Purkinje cell (primary cell): ENCODE measurements around the gene FNDC8. TPM values are rescaled to one million over a fixed set of nuclear protein-coding genes. Genes with fewer than 3 reads are reported as not detected.

Source experiments
- polyA plus RNA-seq: library from polyadenylated mRNA; unstranded; fragments of >200 nt; fragmentation: Nextera tagmentation; gene quantifications from 2 replicates; pipeline ENCODE4 v1.2.1, GENCODE V29; 2014

The FNDC8 gene
- polyA plus RNA-seq, result not detected in 2 replicates

DNA sequence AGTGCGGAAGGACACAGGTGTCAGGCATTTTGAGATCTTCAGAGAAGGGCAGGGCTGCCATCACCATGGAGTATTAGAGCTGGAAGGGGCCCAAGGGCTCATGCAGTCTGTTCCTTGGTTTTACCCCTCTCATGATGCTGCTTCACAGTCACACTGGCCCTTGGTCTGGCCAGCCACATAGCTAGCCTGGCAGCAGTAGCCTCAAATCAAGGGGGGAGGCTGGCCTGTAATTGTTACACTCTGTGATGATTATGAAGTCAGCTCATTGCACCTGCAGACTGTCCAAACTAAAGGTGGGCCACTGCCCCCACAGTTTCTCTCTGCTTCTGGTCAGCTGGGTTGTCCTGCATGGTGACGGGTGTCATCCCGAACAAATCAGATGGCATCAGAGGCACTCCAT is at the start of gene FNDC8:
FNDC8 (plus strand) TSS at position 301 of the 400 bp plus-strand sequence; CDS start at position 380, 79 bp downstream.

DNA sequence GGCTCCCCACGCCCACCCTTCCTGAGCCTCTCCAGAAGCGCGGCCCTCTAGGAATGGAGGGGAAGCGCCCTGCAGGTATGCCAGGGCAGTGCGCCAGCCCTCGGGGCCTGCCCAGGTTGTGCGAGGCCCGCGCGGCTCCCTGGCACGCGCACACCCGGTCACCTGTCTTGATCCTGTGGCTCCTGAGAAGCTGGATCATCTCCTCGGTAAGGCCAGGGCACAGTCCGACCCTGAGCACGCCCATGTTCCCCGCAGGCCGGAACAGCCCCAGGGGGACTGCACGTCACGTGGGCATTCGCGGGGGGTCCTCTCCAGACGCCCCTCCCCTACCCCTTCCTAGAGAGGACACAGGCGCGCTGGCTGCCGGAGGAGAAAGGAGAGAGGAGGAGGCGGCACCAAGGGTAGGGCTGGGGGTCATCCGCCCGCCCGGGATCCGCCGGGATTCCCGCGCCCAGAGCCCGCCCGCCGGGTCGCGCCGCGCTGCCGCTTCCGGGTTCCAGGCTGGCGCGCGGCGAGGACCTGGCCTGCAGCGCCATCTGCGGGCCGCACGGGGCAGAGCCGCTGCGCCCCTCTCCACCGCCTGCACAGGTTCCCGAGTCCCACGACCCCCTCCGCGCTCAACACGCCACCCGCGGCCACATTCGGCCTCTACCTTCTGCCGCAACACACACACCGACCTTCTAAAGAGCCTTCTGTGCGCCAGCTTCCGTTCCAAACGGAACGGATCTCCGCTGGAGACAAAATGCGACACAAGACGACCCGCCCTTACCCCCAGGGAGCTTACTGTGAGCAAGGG is 1.8 kb upstream of the FNDC8 start, which contains the start of gene RAD51D:
RAD51D (minus strand) TSS at position 491 of the 796 bp plus-strand sequence; CDS start at position 244, 247 bp downstream.

DNA sequence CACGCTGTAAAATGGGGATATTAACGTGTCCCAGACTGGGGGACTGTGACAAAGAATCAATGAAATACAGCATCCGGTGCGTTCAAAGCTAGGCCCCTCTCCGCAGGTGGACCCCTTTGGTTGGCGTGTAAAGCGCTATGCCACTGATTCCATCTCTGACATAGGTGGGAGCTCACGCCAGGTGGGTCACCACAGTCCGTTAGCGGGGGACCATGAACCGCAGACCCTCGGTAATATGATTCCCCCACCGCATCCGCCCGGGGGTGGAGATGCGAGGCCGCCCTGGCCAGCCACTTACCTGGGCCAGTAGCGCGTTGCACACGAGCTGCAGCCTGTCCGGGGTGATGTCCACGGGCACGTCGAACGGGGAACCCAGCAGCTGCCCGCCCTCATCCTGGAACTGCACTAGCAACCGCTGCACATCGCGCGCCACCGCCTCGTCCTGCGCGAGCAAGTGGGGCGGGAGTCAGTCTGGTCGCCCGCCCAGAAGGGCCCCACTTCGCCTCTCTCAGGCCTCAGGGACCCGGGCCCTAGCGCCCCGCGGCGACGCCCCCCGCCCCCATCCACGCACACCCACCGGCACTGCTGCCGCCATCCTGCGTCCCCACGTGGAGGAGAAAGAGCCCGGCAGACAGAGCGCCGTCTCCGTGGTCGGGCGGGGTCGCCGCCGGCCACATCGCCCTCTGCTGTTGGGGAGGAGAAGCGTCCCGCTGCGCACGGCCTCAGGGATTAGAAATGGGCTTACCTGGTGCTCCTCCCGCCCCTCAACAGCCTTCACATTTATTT is 20.5 kb downstream of the FNDC8 start, which contains the start of gene NLE1:
NLE1 (minus strand) TSS at position 623 of the 786 bp plus-strand sequence; CDS start at position 595, 28 bp downstream.

DNA sequence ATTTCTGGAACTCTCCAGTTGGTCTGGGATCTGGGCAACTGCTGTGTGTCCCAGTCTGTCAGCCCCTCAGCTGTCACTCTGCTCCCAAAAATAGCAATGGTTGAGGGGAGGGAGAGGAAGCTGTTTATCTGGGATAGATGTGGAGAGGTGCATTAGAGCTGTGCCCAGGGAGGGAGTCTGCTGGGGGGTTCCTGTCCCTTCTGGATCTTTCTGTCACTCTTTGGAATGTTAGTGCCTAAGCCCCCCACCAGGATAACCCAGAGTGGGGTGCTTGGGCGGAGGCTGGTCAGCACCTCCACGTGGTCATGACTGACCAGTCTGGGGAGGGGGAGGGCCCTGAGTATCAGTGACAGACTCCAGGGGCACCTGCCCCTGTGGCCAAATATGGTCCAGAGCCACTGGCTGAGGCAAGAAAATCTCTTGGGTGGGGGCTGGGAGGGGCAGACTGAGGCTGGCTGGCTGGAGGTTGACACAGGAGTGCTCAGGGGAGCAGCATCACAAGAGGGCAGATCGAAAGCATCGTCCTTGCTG is 26.0 kb downstream of the FNDC8 start, which contains the start of gene UNC45B:
UNC45B (plus strand) TSS at position 443 of the 531 bp plus-strand sequence. CDS start 447 bp downstream, outside the sequence.

Other genes with a start within 250 kb of the FNDC8 start
- 5.4 and 7.0 TPM in 2 replicates for gene CCT6B, start 160.2 kb upstream of the FNDC8 start, polyA plus RNA-seq
- 13.1 and 15.5 TPM in 2 replicates for gene ZNF830, start 160.1 kb upstream of the FNDC8 start, polyA plus RNA-seq
- gene LIG3, start 141.1 kb upstream of the FNDC8 start, polyA plus RNA-seq, result 8.4 and 10.0 TPM in 2 replicates
- gene RFFL, start 57.9 kb upstream of the FNDC8 start, polyA plus RNA-seq, result 0.69 TPM in 1 of 2 replicates, not detected in the other
- gene RAD51D, start 1.8 kb upstream of the FNDC8 start, polyA plus RNA-seq, result 4.2 and 5.1 TPM in 2 replicates
- 1.1 and 2.9 TPM in 2 replicates for gene NLE1, start 20.7 kb downstream of the FNDC8 start, polyA plus RNA-seq
- not detected in 2 replicates for gene UNC45B, start 26.2 kb downstream of the FNDC8 start, polyA plus RNA-seq
- gene SLC35G3, start 72.8 kb downstream of the FNDC8 start, polyA plus RNA-seq, result not detected in 2 replicates
- 1.7 and 3.4 TPM in 2 replicates for gene SLFN5, start 121.5 kb downstream of the FNDC8 start, polyA plus RNA-seq